Measurements from ENCODE around the gene SYNE2. TPM values are rescaled to one million over a fixed set of nuclear protein-coding genes. Genes with fewer than 3 reads are reported as not detected.

Gene SYNE2
- total RNA-seq, 4 donors from 2014 or later: 92.4 to 165 (median 98.3) TPM

GRCh38 chr14:64248689-64249088, 395.9 kb downstream of the SYNE2 start:
- TF ChIP-seq POLR2AphosphoS5 (IDR thresholded peaks at IDR 0.05) (no peak), POLR2A (IDR thresholded peaks at IDR 0.05; ENCODE audit: low read depth) (no peak), EP300 (IDR thresholded peaks at IDR 0.05) (no peak)
- TF ChIP-seq, protein P1, sequence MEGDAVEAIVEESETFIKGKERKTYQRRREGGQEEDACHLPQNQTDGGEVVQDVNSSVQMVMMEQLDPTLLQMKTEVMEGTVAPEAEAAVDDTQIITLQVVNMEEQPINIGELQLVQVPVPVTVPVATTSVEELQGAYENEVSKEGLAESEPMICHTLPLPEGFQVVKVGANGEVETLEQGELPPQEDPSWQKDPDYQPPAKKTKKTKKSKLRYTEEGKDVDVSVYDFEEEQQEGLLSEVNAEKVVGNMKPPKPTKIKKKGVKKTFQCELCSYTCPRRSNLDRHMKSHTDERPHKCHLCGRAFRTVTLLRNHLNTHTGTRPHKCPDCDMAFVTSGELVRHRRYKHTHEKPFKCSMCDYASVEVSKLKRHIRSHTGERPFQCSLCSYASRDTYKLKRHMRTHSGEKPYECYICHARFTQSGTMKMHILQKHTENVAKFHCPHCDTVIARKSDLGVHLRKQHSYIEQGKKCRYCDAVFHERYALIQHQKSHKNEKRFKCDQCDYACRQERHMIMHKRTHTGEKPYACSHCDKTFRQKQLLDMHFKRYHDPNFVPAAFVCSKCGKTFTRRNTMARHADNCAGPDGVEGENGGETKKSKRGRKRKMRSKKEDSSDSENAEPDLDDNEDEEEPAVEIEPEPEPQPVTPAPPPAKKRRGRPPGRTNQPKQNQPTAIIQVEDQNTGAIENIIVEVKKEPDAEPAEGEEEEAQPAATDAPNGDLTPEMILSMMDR (IDR thresholded peaks at IDR 0.05): no peak
- intact Hi-C loops (cut with DNase I): no loop called here
- Histone ChIP-seq H3K27ac (replicated peaks in 1 of 4) (no peak overlapping the region), H3K4me1 (peaks cover 0 to 7% (median 0%) of the 10 kb centered on the region in 4 donors), H3K36me3 (no peaks in the 10 kb centered on the region), H3K9me3 (no peaks in the 10 kb centered on the region), H3K27me3 (no peaks in the 10 kb centered on the region), H3K4me3 (no peak overlapping the region)
- DNase-seq (ENCODE audit: extremely low spot score): no peak
- 67% methylated on average over 4 of the region's 4 CpGs for WGBS

GRCh38 chr14:64249363-64249762, 396.6 kb downstream of the SYNE2 start:
- TF ChIP-seq, protein P1 (IDR thresholded peaks at IDR 0.05): no peak
- TF ChIP-seq POLR2AphosphoS5 (IDR thresholded peaks at IDR 0.05) (no peak), EP300 (IDR thresholded peaks at IDR 0.05) (no peak), POLR2A (IDR thresholded peaks at IDR 0.05; ENCODE audit: low read depth) (no peak)
- Histone ChIP-seq H3K27me3 (no peaks in the 10 kb centered on the region), H3K9me3 (no peaks in the 10 kb centered on the region), H3K27ac (replicated peaks in 1 of 4) (no peak overlapping the region), H3K4me1 (peaks cover 0 to 2% (median 0%) of the 10 kb centered on the region in 4 donors), H3K36me3 (no peaks in the 10 kb centered on the region), H3K4me3 (no peak overlapping the region)
- WGBS: 60% methylated on average over 7 of the region's 7 CpGs
- DNase-seq (ENCODE audit: extremely low spot score): no peak
- intact Hi-C loops (cut with DNase I): no loop called here

DNA sequence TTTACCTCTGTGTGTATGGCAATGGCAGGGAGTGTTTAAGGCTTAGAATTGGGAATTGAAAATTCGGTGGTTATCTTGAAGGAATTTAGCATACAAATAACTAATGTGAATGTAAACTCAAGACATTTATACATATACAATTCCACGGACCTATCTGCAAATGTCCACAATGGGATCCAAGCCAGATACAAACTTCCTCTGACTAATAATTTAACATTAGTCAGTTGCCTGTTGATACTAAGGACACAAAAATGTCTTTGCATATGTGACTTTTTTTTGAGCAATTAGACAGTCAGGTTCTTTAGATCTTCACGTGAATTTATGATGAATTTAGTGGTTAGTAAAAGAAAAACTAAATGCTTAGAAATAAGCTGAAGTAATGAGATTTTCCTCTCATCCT, 400.9 kb downstream of the SYNE2 start:
- Histone ChIP-seq H3K4me3 (no peak overlapping the region), H3K36me3 (no peaks in the 10 kb centered on the region), H3K4me1 (no peaks in the 10 kb centered on the region), H3K27me3 (no peaks in the 10 kb centered on the region), H3K9me3 (no peaks in the 10 kb centered on the region), H3K27ac (replicated peaks in 1 of 4) (no peak overlapping the region)
- TF ChIP-seq POLR2AphosphoS5 (IDR thresholded peaks at IDR 0.05) (no peak), POLR2A (IDR thresholded peaks at IDR 0.05; ENCODE audit: low read depth) (no peak), EP300 (IDR thresholded peaks at IDR 0.05) (no peak)
- TF ChIP-seq, protein P1 (IDR thresholded peaks at IDR 0.05): no peak
- DNase-seq (ENCODE audit: extremely low spot score): no peak
- intact Hi-C loops (cut with DNase I): no loop called here
- WGBS: 58% methylated on average over 3 of the region's 3 CpGs

GRCh38 chr14:64255756-64256155, 403.0 kb downstream of the SYNE2 start:
- no peaks in the 10 kb centered on the region for H3K9me3 ChIP-seq

More at GRCh38 chr14:64255756-64256155, 403.0 kb downstream of the SYNE2 start:
- intact Hi-C loops (cut with DNase I): no loop called here
- H3K27ac ChIP-seq (replicated peaks in 1 of 4): no peak overlapping the region
- H3K4me1 ChIP-seq: no peaks in the 10 kb centered on the region
- TF ChIP-seq, protein P1 (IDR thresholded peaks at IDR 0.05): no peak
- TF ChIP-seq POLR2AphosphoS5 (IDR thresholded peaks at IDR 0.05): no peak
- no peak for TF ChIP-seq EP300 (IDR thresholded peaks at IDR 0.05)
- no peak for TF ChIP-seq POLR2A (IDR thresholded peaks at IDR 0.05; ENCODE audit: low read depth)
- H3K27me3 ChIP-seq: no peaks in the 10 kb centered on the region
- no peaks in the 10 kb centered on the region for H3K36me3 ChIP-seq
- no peak overlapping the region for H3K4me3 ChIP-seq
- DNase-seq (ENCODE audit: extremely low spot score): no peak
- whole genome bisulfite sequencing: 84% methylated on average over 1 of the region's 1 CpG

Measured in esophagus muscularis mucosa (tissue), 4 donors.